ENCODE measurements around the gene NR2F6.
"Not testable (repeated sequence)": the region's sequence is repeated elsewhere in the genome, so short reads cannot be mapped to it uniquely, and the experiment has no call there.

The NR2F6 gene

GRCh38 chr19:17282488-17283125 lies 36.9 kb upstream of the NR2F6 start:
- H3K36me3 ChIP-seq (ENCODE audit: low read depth), result peaks cover 3% of the 10 kb centered on the region; the same call in 1 of the 2 replicates
- no peak overlapping the region for H3K27ac ChIP-seq (ENCODE audit: poor library complexity, severe bottlenecking)
- H3K4me1 ChIP-seq (ENCODE audit: insufficient read depth, poor library complexity, severe bottlenecking), result no peaks in the 10 kb centered on the region
- peak overlapping the region; percentile 31 for H3K4me3 ChIP-seq (ENCODE audit: severe bottlenecking)
- ATAC-seq (ENCODE audit: low read depth) (peak; percentile 92), DNase-seq (ENCODE audit: low spot score) (peak; percentile 83)
- peak; percentile 93 for TF ChIP-seq CTCF (IDR thresholded peaks at IDR 0.05; ENCODE audit: poor library complexity, severe bottlenecking)
- no peaks in the 10 kb centered on the region for H3K27me3 ChIP-seq (ENCODE audit: insufficient read depth, poor library complexity, severe bottlenecking)
- no peaks in the 10 kb centered on the region for H3K9me3 ChIP-seq (ENCODE audit: severe bottlenecking)

GRCh38 chr19:17281391-17282304 lies 35.9 kb upstream of the NR2F6 start, which contains the start of gene ANKLE1:
TSS of gene ANKLE1 (plus strand) at chr19:17281901. CDS start at chr19:17281921, 20 bp downstream.
- Histone ChIP-seq H3K27me3 (ENCODE audit: insufficient read depth, poor library complexity, severe bottlenecking) (no peaks in the 10 kb centered on the region), H3K36me3 (ENCODE audit: low read depth) (peaks cover 6% of the 10 kb centered on the region; the same call in 1 of the 2 replicates), H3K27ac (ENCODE audit: poor library complexity, severe bottlenecking) (no peak within 1 kb of the TSS), H3K9me3 (ENCODE audit: severe bottlenecking) (no peaks in the 10 kb centered on the region), H3K4me3 (ENCODE audit: severe bottlenecking) (peak within 1 kb of the TSS; percentile 31), H3K4me1 (ENCODE audit: insufficient read depth, poor library complexity, severe bottlenecking) (no peaks in the 10 kb centered on the region)
- DNase-seq (ENCODE audit: low spot score) (peak; percentile 65), ATAC-seq (ENCODE audit: low read depth) (peak; percentile 24; the same call in 2 of the 3 replicates)
- TF ChIP-seq CTCF (IDR thresholded peaks at IDR 0.05; ENCODE audit: poor library complexity, severe bottlenecking), result no peak

- no peak overlapping the region for H3K27ac ChIP-seq (ENCODE audit: poor library complexity, severe bottlenecking)
- no peaks in the 10 kb centered on the region for H3K4me1 ChIP-seq (ENCODE audit: insufficient read depth, poor library complexity, severe bottlenecking)
- no peak for DNase-seq (ENCODE audit: low spot score)
- H3K9me3 ChIP-seq (ENCODE audit: severe bottlenecking), result no peaks in the 10 kb centered on the region
- peaks cover 28% of the 10 kb centered on the region for H3K36me3 ChIP-seq (ENCODE audit: low read depth)
- H3K4me3 ChIP-seq (ENCODE audit: severe bottlenecking), result no peak overlapping the region
- H3K27me3 ChIP-seq (ENCODE audit: insufficient read depth, poor library complexity, severe bottlenecking), result no peaks in the 10 kb centered on the region
- TF ChIP-seq CTCF (IDR thresholded peaks at IDR 0.05; ENCODE audit: poor library complexity, severe bottlenecking), result no peak
- no peak for ATAC-seq (ENCODE audit: low read depth)
Measured at GRCh38 chr19:17279436-17279835, 33.7 kb upstream of the NR2F6 start.

- DNase-seq (ENCODE audit: low spot score) (no peak), ATAC-seq (ENCODE audit: low read depth) (no peak)
- H3K9me3 ChIP-seq (ENCODE audit: severe bottlenecking), result no peaks in the 10 kb centered on the region
- no peaks in the 10 kb centered on the region for H3K4me1 ChIP-seq (ENCODE audit: insufficient read depth, poor library complexity, severe bottlenecking)
- H3K4me3 ChIP-seq (ENCODE audit: severe bottlenecking), result no peak overlapping the region
- no peak for TF ChIP-seq CTCF (IDR thresholded peaks at IDR 0.05; ENCODE audit: poor library complexity, severe bottlenecking)
- peaks cover 52% of the 10 kb centered on the region for H3K36me3 ChIP-seq (ENCODE audit: low read depth)
- H3K27ac ChIP-seq (ENCODE audit: poor library complexity, severe bottlenecking), result no peak overlapping the region
- no peaks in the 10 kb centered on the region for H3K27me3 ChIP-seq (ENCODE audit: insufficient read depth, poor library complexity, severe bottlenecking)
Measured at GRCh38 chr19:17275441-17276175, 29.9 kb upstream of the NR2F6 start.

- not testable (repeated sequence) for DNase-seq (ENCODE audit: low spot score); H3K4me1 ChIP-seq (ENCODE audit: insufficient read depth, poor library complexity, severe bottlenecking); H3K9me3 ChIP-seq (ENCODE audit: severe bottlenecking); ATAC-seq (ENCODE audit: low read depth); H3K27ac ChIP-seq (ENCODE audit: poor library complexity, severe bottlenecking); H3K4me3 ChIP-seq (ENCODE audit: severe bottlenecking); H3K27me3 ChIP-seq (ENCODE audit: insufficient read depth, poor library complexity, severe bottlenecking)
- H3K36me3 ChIP-seq (ENCODE audit: low read depth), result peaks cover 58% of the 10 kb centered on the region
Measured at GRCh38 chr19:17274892-17275291, 29.2 kb upstream of the NR2F6 start.

Data from RWPE2 (cell line).